Lung (tissue), 16 donors: ENCODE measurements around the gene GTF2H4. TPM values are rescaled to one million over a fixed set of nuclear protein-coding genes. Genes with fewer than 3 reads are reported as not detected.
"Not testable (repeated sequence)": the region's sequence is repeated elsewhere in the genome, so short reads cannot be mapped to it uniquely, and the experiment has no call there.

Experiments used
- ATAC-seq: fragments of 200-7000 bp; cut with Tn5 transposase; one replicate; pipeline ENCODE4 v1.9.1; 2020; ENCODE audit warnings: moderate number of reproducible peaks; ENCODE audit not compliant: insufficient read depth, low FRiP score
- DNase-seq, 3 donors: peaks; one replicate each; pipeline ENCODE4 v3.0.0-alpha.2; 2013 to 2017
- H3K27ac ChIP-seq, 2 donors: one replicate each; pipeline ENCODE4 v1.5.1; 2013; ENCODE audit warnings: mild to moderate bottlenecking in 2 of 2, moderate library complexity in 2 of 2, control low read depth in 1 of 2, inconsistent platforms in 1 of 2, low read depth in 1 of 2, low read length in 1 of 2
- H3K27me3 ChIP-seq, 3 donors: one replicate each; pipeline ENCODE4 v1.5.1; 2013; ENCODE audit warnings: low read length in 2 of 3; ENCODE audit not compliant: control insufficient read depth in 3 of 3, insufficient read depth in 3 of 3
- H3K36me3 ChIP-seq, 4 donors: one replicate each; pipeline ENCODE4 v1.5.1; 2013; ENCODE audit warnings: low read length in 4 of 4, mild to moderate bottlenecking in 1 of 4, moderate library complexity in 1 of 4; ENCODE audit not compliant: control insufficient read depth in 4 of 4, insufficient read depth in 4 of 4
- H3K4me1 ChIP-seq, 5 donors: one replicate each; pipeline ENCODE4 v1.5.1; 2013; ENCODE audit warnings: low read length in 5 of 5, mild to moderate bottlenecking in 2 of 5, moderate library complexity in 1 of 5; ENCODE audit not compliant: control insufficient read depth in 5 of 5, insufficient read depth in 5 of 5
- H3K4me3 ChIP-seq: one replicate; pipeline ENCODE4 v1.5.1; 2013; ENCODE audit warnings: mild to moderate bottlenecking, control low read depth, moderate library complexity
- H3K9ac ChIP-seq, 2 donors: one replicate each; pipeline ENCODE4 v1.5.1; 2013; ENCODE audit warnings: low read length in 2 of 2, control low read depth in 1 of 2; ENCODE audit not compliant: insufficient read depth in 1 of 2
- H3K9me3 ChIP-seq, 4 donors: one replicate each; pipeline ENCODE4 v1.5.1; 2013; ENCODE audit warnings: low read length in 3 of 4, mild to moderate bottlenecking in 1 of 4, moderate library complexity in 1 of 4; ENCODE audit not compliant: control insufficient read depth in 4 of 4, insufficient read depth in 3 of 4
- CTCF ChIP-seq: IDR thresholded peaks from 2 replicates; pipeline ENCODE4 v1.5.1; 2012; ENCODE audit warnings: mild to moderate bottlenecking; ENCODE audit errors: control extremely low read depth, extremely low read depth
- WGBS, 2 donors: extraction: QIAGEN DNeasy Blood & Tissue Kit; methylation state at CpG; one replicate each; pipeline ENCODE4 v1.1.7; 2013; 5-methylcytosine and 5-hydroxymethylcytosine counted together
- long read RNA-seq, 5 donors: transcript quantifications; one replicate each; lab custom pipeline, GENCODE V29; 2026
- polyA plus RNA-seq, 2 donors: library from polyadenylated mRNA; stranded (reverse); fragments of 200-250 nt; gene quantifications; one replicate each; pipeline ENCODE4 v1.2.1, GENCODE V29; 2013
- total RNA-seq, 2 donors: library from RNA; depleted of rRNA in 1 of 2; stranded (reverse); fragments of >200 nt in 1 of 2; gene quantifications; one replicate each; pipeline ENCODE4 v1.2.1, GENCODE V29; 2014 to 2021
- donor health status: control.
- donor health status: control.
- donor health status: Bipolar disorder and iron deficiency.
- donor health status: healthy.
- donor health status: DM: yes; HTN: yes; CAD: no.

Gene GTF2H4
- total RNA-seq (10 to 100 TPM; 31.1 to 37.2 TPM), polyA plus RNA-seq (10 to 100 TPM; 25.3 to 31.0 TPM)
- long read RNA-seq, donor 1, transcript GTF2H4-201 (14 exons, 1,735 nt): major isoform, 6 of 14 reads
- long read RNA-seq, donor 1, partial matches to known transcripts: 7 of 14 reads
- long read RNA-seq, donor 1, other reads (novel, unspliced or antisense): 0 of 14 reads
- long read RNA-seq, donor 2, partial matches to known transcripts: 0 of 4 reads
- long read RNA-seq, donor 2, other reads (novel, unspliced or antisense): 0 of 4 reads
- long read RNA-seq, donor 3, partial matches to known transcripts: 0 of 5 reads
- long read RNA-seq, donor 3, other reads (novel, unspliced or antisense): 0 of 5 reads
- long read RNA-seq, donor 4, partial matches to known transcripts: 0 of 4 reads
- long read RNA-seq, donor 4, other reads (novel, unspliced or antisense): 0 of 4 reads
- long read RNA-seq, donor 5, partial matches to known transcripts: 5 of 10 reads
- long read RNA-seq, donor 5, other reads (novel, unspliced or antisense): 0 of 10 reads

DNA sequence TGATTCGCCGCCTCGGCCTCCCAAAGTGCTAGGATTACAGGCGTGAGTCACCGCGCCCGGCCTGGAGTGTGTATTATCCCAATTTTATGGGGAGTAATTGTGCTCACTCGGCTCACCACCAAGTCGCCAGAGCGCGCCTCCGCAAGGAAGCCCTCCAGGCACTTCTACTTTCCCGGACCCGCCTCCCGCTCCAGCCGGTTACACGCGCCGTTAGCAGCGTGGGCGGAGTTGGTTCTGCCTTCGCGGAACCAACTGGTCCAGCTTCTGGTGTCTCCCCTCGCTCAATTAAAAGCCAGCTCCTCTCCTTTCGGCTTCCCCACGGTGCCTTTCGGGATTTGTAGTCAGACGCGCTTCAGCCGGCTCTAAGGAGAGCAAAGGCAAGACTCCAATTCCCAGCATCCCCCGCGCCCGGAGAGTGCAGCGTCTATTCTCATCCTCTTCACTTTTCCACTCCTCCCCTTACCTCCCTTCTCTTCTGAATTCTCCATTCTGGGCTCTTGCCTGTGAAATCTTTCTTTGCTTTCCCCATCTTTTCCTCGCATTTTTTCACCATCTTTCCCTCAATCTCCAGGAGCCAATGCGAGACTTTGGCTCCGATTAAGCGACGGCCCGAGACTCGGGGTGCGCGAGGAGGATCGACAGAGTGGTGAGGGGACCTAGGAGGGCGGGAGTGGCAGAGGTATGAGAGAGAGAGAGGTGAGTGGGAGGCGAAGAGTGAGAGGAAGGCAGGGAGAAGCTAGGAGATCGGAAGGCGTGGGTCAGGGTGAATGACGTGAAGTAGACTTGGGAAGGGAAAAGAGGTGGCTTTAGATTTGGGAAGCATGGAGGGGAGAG is at the start of gene GTF2H4:
Gene GTF2H4, plus strand, starts transcription at position 450 of the 834 bp plus-strand sequence.
- WGBS, 2 donors: 1% methylated on average over 49 of the region's 49 CpGs

DNA sequence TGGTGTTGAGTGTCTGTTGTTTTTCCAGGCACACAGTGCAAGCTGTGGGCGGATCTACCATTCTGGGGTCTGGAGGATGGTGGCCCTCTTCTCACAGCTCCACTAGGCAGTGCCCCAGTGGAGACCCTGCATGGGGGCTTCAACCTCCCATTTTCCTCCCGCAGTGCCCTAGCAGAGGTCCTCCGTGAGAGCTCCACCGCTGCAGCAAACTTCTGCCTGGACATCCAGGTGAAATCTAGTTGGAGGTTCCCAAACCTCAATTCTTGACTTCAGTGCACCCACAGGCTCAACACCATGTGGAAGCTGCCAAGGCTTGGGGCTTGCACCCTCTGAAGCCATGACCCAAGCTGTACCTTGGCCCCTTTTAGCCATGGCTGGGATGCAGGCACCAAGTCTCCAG is 48.3 kb upstream of the GTF2H4 start:
- not testable (repeated sequence) for H3K27me3 ChIP-seq, ATAC-seq, H3K27ac ChIP-seq, H3K36me3 ChIP-seq, DNase-seq, H3K9ac ChIP-seq, H3K4me3 ChIP-seq, H3K9me3 ChIP-seq
- peaks cover 0 to 24% (median 6%) of the 10 kb centered on the region in 5 donors for H3K4me1 ChIP-seq
- WGBS, 2 donors: 95 to 99% methylated on average over 4 of the region's 4 CpGs

More for the DNA sequence above, at the start of gene GTF2H4:
- Histone ChIP-seq H3K4me3 (peak within 1 kb of the TSS; percentile 43), H3K27ac (peak within 1 kb of the TSS in 1 of 2 donors; percentile 47), H3K9ac (peak within 1 kb of the TSS in 1 of 2 donors; percentile 89), H3K9me3 (no peaks in the 10 kb centered on the region), H3K27me3 (no peaks in the 10 kb centered on the region), H3K4me1 (peaks cover 0 to 10% (median 7%) of the 10 kb centered on the region in 5 donors), H3K36me3 (peaks cover 0 to 17% (median 8%) of the 10 kb centered on the region in 4 donors)
- TF ChIP-seq CTCF: no peak
- DNase-seq: peak; percentile 97 to 99 (median 99)
- peak; percentile 96 for ATAC-seq

GRCh38 chr6:30861257-30862048 is 46.6 kb upstream of the GTF2H4 start:
- peaks cover 0 to 22% (median 5%) of the 10 kb centered on the region in 5 donors for H3K4me1 ChIP-seq
- DNase-seq (no peak), ATAC-seq (no peak)
- H3K27ac ChIP-seq: no peak overlapping the region
- TF ChIP-seq CTCF: no peak
- 73 to 77% methylated on average over 3 of the region's 3 CpGs for WGBS, 2 donors
- H3K27me3 ChIP-seq: no peaks in the 10 kb centered on the region
- H3K9ac ChIP-seq: no peak overlapping the region
- H3K9me3 ChIP-seq: peaks cover 0 to 3% (median 2%) of the 10 kb centered on the region in 4 donors
- no peak overlapping the region for H3K4me3 ChIP-seq
- no peaks in the 10 kb centered on the region for H3K36me3 ChIP-seq
